Left renal pelvis (tissue), 4 donors: Measurements from ENCODE around the gene SNCB. TPM values are rescaled to one million over a fixed set of nuclear protein-coding genes. Genes with fewer than 3 reads are reported as not detected.

ENCODE experiments used
- DNase-seq, 4 donors: peaks; one replicate each; pipeline ENCODE4 v3.0.0-alpha.2; 2013; ENCODE audit warnings: low read depth in 4 of 4, low spot score in 3 of 4
- polyA plus RNA-seq, 4 donors: library from polyadenylated mRNA; unstranded; fragments of 120-200 nt; gene quantifications; one replicate each; pipeline ENCODE4 v1.2.1, GENCODE V29; 2013; ENCODE audit not compliant: insufficient read length in 4 of 4

The SNCB gene
- polyA plus RNA-seq, 4 donors = 0.10 TPM; not detected in 3

GRCh38 chr5:176579323-176579722 lies 51.0 kb downstream of the SNCB start:
- no peak for DNase-seq

- DNase-seq = peak in 2 of 4 donors; percentile 29 to 36
Measured at GRCh38 chr5:176578391-176578808, 51.9 kb downstream of the SNCB start.

- DNase-seq = peak in 1 of 4 donors; percentile 29
Measured at GRCh38 chr5:176577312-176578176, 52.8 kb downstream of the SNCB start.

- DNase-seq = no peak
Measured at GRCh38 chr5:176575488-176576422, 54.6 kb downstream of the SNCB start.

GRCh38 chr5:176575066-176575465 lies 55.3 kb downstream of the SNCB start:
- DNase-seq = no peak

GRCh38 chr5:176574297-176574591 lies 56.1 kb downstream of the SNCB start:
- DNase-seq = no peak

GRCh38 chr5:176573564-176574296 lies 56.6 kb downstream of the SNCB start:
- peak in 2 of 4 donors; percentile 10 to 24 for DNase-seq

Other genes with a start within 250 kb of the SNCB start
- gene NOP16, start 241.9 kb downstream of the SNCB start, polyA plus RNA-seq = 10 to 100 TPM; 17.1 to 34.7 (median 24.0) TPM
- gene HIGD2A, start 241.8 kb downstream of the SNCB start, polyA plus RNA-seq = 100 to 1,000 TPM in 2 of 4 donors, 10 to 100 TPM in 2; 70.6 to 126 (median 102) TPM
- gene CLTB, start 214.0 kb downstream of the SNCB start, polyA plus RNA-seq = 10 to 100 TPM; 46.2 to 58.0 (median 52.1) TPM
- gene FAF2, start 182.1 kb downstream of the SNCB start, polyA plus RNA-seq = 10 to 100 TPM; 46.3 to 52.9 (median 49.5) TPM
- 10 to 100 TPM; 39.8 to 79.0 (median 43.3) TPM for gene RNF44, start 93.1 kb downstream of the SNCB start, polyA plus RNA-seq
- gene CDHR2, start 81.2 kb downstream of the SNCB start, polyA plus RNA-seq = 10 to 100 TPM in 3 of 4 donors, under 1 TPM in 1; 0.49 to 23.2 (median 14.2) TPM
- 1 to 10 TPM; 1.3 to 1.9 (median 1.4) TPM for gene GPRIN1, start 20.4 kb downstream of the SNCB start, polyA plus RNA-seq
- not detected for gene EIF4E1B, start 141 bp upstream of the SNCB start, polyA plus RNA-seq
- gene TSPAN17, start 16.9 kb upstream of the SNCB start, polyA plus RNA-seq = 10 to 100 TPM; 27.1 to 32.9 (median 29.8) TPM
- gene UNC5A, start 180.0 kb upstream of the SNCB start, polyA plus RNA-seq = under 1 TPM; 0.10 to 0.23 (median 0.11) TPM